NCI-H69 (cell line): ENCODE results near the gene GOLGA6C.
"Not testable (repeated sequence)": the region's sequence is repeated elsewhere in the genome, so short reads cannot be mapped to it uniquely, and the experiment has no call there.

Experiments used
- DNase-seq: peaks from one replicate; lab custom pipeline; 2025; lab: John Stamatoyannopoulos, UW

GOLGA6C gene

GRCh38 chr15:75227663-75228280 lies 30.4 kb upstream of the GOLGA6C start:
- no peak for DNase-seq

- DNase-seq = no peak
These were observed 29.3 kb upstream of the GOLGA6C start for GRCh38 chr15:75228787-75229186.

GRCh38 chr15:75229191-75230015 lies 28.7 kb upstream of the GOLGA6C start:
- DNase-seq = no peak

GRCh38 chr15:75230016-75230343 lies 28.2 kb upstream of the GOLGA6C start:
- no peak for DNase-seq

- no peak for DNase-seq
These were observed 27.4 kb upstream of the GOLGA6C start for GRCh38 chr15:75230551-75231371.

- no peak for DNase-seq
These were observed 26.3 kb upstream of the GOLGA6C start for GRCh38 chr15:75231836-75232235.

- DNase-seq = no peak
These were observed 25.8 kb upstream of the GOLGA6C start for GRCh38 chr15:75232252-75232813.

- DNase-seq = no peak
These were observed 25.2 kb upstream of the GOLGA6C start for GRCh38 chr15:75232826-75233503.

- no peak for DNase-seq
These were observed 24.5 kb upstream of the GOLGA6C start for GRCh38 chr15:75233504-75234190.

GRCh38 chr15:75234191-75234810 lies 23.8 kb upstream of the GOLGA6C start:
- no peak for DNase-seq

- no peak for DNase-seq
These were observed 23.0 kb upstream of the GOLGA6C start for GRCh38 chr15:75235051-75235673.

- DNase-seq = no peak
These were observed 22.1 kb upstream of the GOLGA6C start for GRCh38 chr15:75235760-75236729.

- no peak for DNase-seq
These were observed 20.7 kb upstream of the GOLGA6C start for GRCh38 chr15:75237316-75237982.

- no peak for DNase-seq
These were observed 20.0 kb upstream of the GOLGA6C start for GRCh38 chr15:75238150-75238549.

GRCh38 chr15:75245741-75246140 lies 12.4 kb upstream of the GOLGA6C start:
- DNase-seq = not testable (repeated sequence)

- not testable (repeated sequence) for DNase-seq
These were observed 9.1 kb upstream of the GOLGA6C start for GRCh38 chr15:75248991-75249390.

- DNase-seq = no peak
These were observed 8.4 kb upstream of the GOLGA6C start for GRCh38 chr15:75249726-75250125.

GRCh38 chr15:75251343-75251742 lies 6.8 kb upstream of the GOLGA6C start:
- not testable (repeated sequence) for DNase-seq

- not testable (repeated sequence) for DNase-seq
These were observed 5.8 kb upstream of the GOLGA6C start for GRCh38 chr15:75252285-75252684.
